Stimulated activated CD8-positive, alpha-beta memory T cell treated with anti-CD3 and anti-CD28 coated beads, Interleukin-7, amount 100 ng/mL, for 4 hours (primary cell): ENCODE measurements around the gene TBC1D20.
"Not testable (repeated sequence)": the region's sequence is repeated elsewhere in the genome, so short reads cannot be mapped to it uniquely, and the experiment has no call there.

Source experiments
- DNase-seq, 2 donors: peaks; one replicate each; pipeline ENCODE4 v3.0.0-alpha.2; 2020; ENCODE audit warnings: low read depth in 2 of 2

Gene TBC1D20

GRCh38 chr20:475463-476357, 13.4 kb upstream of the TBC1D20 start:
- no peak for DNase-seq

- no peak for DNase-seq
Measured at GRCh38 chr20:474581-474980, 12.2 kb upstream of the TBC1D20 start.

- DNase-seq, result no peak
Measured at GRCh38 chr20:472889-473292, 10.6 kb upstream of the TBC1D20 start.

- DNase-seq, result no peak
Measured at GRCh38 chr20:472137-472846, 10.0 kb upstream of the TBC1D20 start.

GRCh38 chr20:469746-470490, 7.6 kb upstream of the TBC1D20 start:
- DNase-seq, result no peak

- DNase-seq, result no peak
Measured at GRCh38 chr20:467755-468154, 5.4 kb upstream of the TBC1D20 start.

- DNase-seq, result peak; percentile 29 to 51
Measured at GRCh38 chr20:461254-462198, 807 bp downstream of the TBC1D20 start.

GRCh38 chr20:460707-461106, 1.6 kb downstream of the TBC1D20 start:
- DNase-seq, result no peak

- DNase-seq, result no peak
Measured at GRCh38 chr20:460180-460579, 2.2 kb downstream of the TBC1D20 start.

GRCh38 chr20:458776-459175, 3.6 kb downstream of the TBC1D20 start:
- DNase-seq, result no peak

GRCh38 chr20:454951-455350, 7.4 kb downstream of the TBC1D20 start:
- no peak for DNase-seq

- DNase-seq, result not testable (repeated sequence)
Measured at GRCh38 chr20:452021-452420, 10.3 kb downstream of the TBC1D20 start.

- no peak for DNase-seq
Measured at GRCh38 chr20:445514-446336, 16.6 kb downstream of the TBC1D20 start.

- DNase-seq, result no peak
Measured at GRCh38 chr20:444862-445426, 17.4 kb downstream of the TBC1D20 start.

- no peak for DNase-seq
Measured at GRCh38 chr20:444117-444516, 18.2 kb downstream of the TBC1D20 start.

GRCh38 chr20:443223-443775, 19.0 kb downstream of the TBC1D20 start:
- no peak for DNase-seq

GRCh38 chr20:440636-441035, 21.7 kb downstream of the TBC1D20 start:
- no peak for DNase-seq

- no peak for DNase-seq
Measured at GRCh38 chr20:440148-440547, 22.2 kb downstream of the TBC1D20 start.

GRCh38 chr20:438571-439469, 23.5 kb downstream of the TBC1D20 start:
- DNase-seq, result peak; percentile 43 to 44
